K562 (cell line): ENCODE measurements around the gene VSTM2B. TPM values are rescaled to one million over a fixed set of nuclear protein-coding genes. Genes with fewer than 3 reads are reported as not detected.

ENCODE experiments used
- ATAC-seq: fragments of 200-7000 bp; cut with Tn5 transposase; 3 replicates; pipeline ENCODE4 v1.9.1; 2020; ENCODE audit warnings: moderate library complexity
- BruUV-seq: library from RNA; stranded (reverse); fragments of 400-500 nt; replicated peaks from 2 replicates; lab custom pipeline; 2021; lab: Mats Ljungman, UMichigan
- CTCF ChIA-PET: fragments of 300-600 bp; formaldehyde crosslinking; extraction: SDS; loops from one replicate; lab custom pipeline; 2021; ENCODE audit warnings: low intra/inter-chr PET ratio; lab: Yijun Ruan, JAX
- POLR2A ChIA-PET: fragments of 300-600, 350-650 bp; sonication (Branson Sonifier 250); formaldehyde crosslinking; extraction: SDS; loops from one replicate; lab custom pipeline; 2021; ENCODE audit warnings: antibody characterized with exemption, inconsistent platforms; lab: Yijun Ruan, JAX
- DNase-seq, 4 experiments: peaks; one replicate each; pipeline versions ENCODE4 v3.0.0 to v3.0.0-alpha.2; 2011 to 2018; ENCODE audit warnings: low spot score in 3 of 4, mixed read lengths in 3 of 4; ENCODE audit errors: extremely low read depth in 1 of 4
- FAIRE-seq: peaks from 2 replicates; lab custom pipeline; 2011; peaks lifted over from hg19 to GRCh38; lab: Jason Lieb, UNC
- H2AFZ ChIP-seq: 2 replicates; pipeline ENCODE4 v1.6.0; 2011; ENCODE audit warnings: low read depth, low read length, control low read depth, inconsistent platforms
- H3K27ac ChIP-seq: fragments of 200-600 bp; 3 replicates; pipeline ENCODE4 v1.8.0; 2011; ENCODE audit warnings: low read depth, mild to moderate bottlenecking, control low read depth, inconsistent platforms, low read length, moderate library complexity, mixed read lengths; ENCODE audit errors: extremely low read depth
- H3K27me3 ChIP-seq, 2 experiments: fragments of 300-600 bp in 1 of 2; 2 replicates in 1 of 2; 3 replicates in 1 of 2; pipeline versions ENCODE4 v1.6.0 to v1.8.0; 2011; ENCODE audit warnings: inconsistent platforms in 2 of 2, low read length in 2 of 2, mild to moderate bottlenecking in 1 of 2, mixed read lengths in 1 of 2, moderate library complexity in 1 of 2; ENCODE audit not compliant: control insufficient read depth in 2 of 2, insufficient read depth in 2 of 2
- H3K36me3 ChIP-seq: fragments of 300-600 bp; 3 replicates; pipeline ENCODE4 v1.8.0; 2011; ENCODE audit warnings: mild to moderate bottlenecking, low read length, inconsistent platforms; ENCODE audit not compliant: control insufficient read depth, insufficient read depth
- H3K4me1 ChIP-seq, 2 experiments: fragments of 200-600 bp in 1 of 2; replicated peaks in 1 of 2; 2 replicates in 1 of 2; 3 replicates in 1 of 2; pipeline versions ENCODE4 v1.5.1 to v1.8.0; 2011; ENCODE audit warnings: inconsistent platforms in 2 of 2, low read length in 2 of 2, mild to moderate bottlenecking in 1 of 2, mixed read lengths in 1 of 2, moderate library complexity in 1 of 2; ENCODE audit not compliant: control insufficient read depth in 2 of 2, insufficient read depth in 2 of 2
- H3K4me2 ChIP-seq: 2 replicates; pipeline ENCODE4 v1.6.1; 2011; ENCODE audit warnings: low read length, control low read depth, inconsistent platforms, mixed read lengths; ENCODE audit not compliant: insufficient read depth
- H3K4me3 ChIP-seq: fragments of 200-600 bp; sonication (generic), shearing (Covaris generic); 2 replicates; pipeline ENCODE4 v1.5.1; 2016; ENCODE audit warnings: control low read depth, inconsistent platforms
- H3K79me2 ChIP-seq: fragments of 200-600 bp; 3 replicates; pipeline ENCODE4 v1.8.0; 2011; ENCODE audit warnings: low read length, inconsistent platforms; ENCODE audit not compliant: control insufficient read depth, insufficient read depth
- H3K9ac ChIP-seq, 2 experiments: 2 replicates each; pipeline versions ENCODE4 v1.6.0 to v1.6.1; 2011; ENCODE audit warnings: low read depth in 2 of 2, low read length in 2 of 2, control low read depth in 1 of 2, inconsistent platforms in 1 of 2, mild to moderate bottlenecking in 1 of 2, mixed read lengths in 1 of 2; ENCODE audit not compliant: insufficient read depth in 1 of 2
- H3K9me1 ChIP-seq: one replicate; pipeline ENCODE4 v1.6.0; 2011; ENCODE audit warnings: inconsistent platforms, mild to moderate bottlenecking, low read length, moderate library complexity; ENCODE audit not compliant: control insufficient read depth, insufficient read depth
- H3K9me3 ChIP-seq: replicated peaks from 2 replicates; pipeline ENCODE4 v1.5.1; 2011; ENCODE audit warnings: low read depth, low read length, inconsistent platforms; ENCODE audit not compliant: control insufficient read depth, insufficient read depth
- H4K20me1 ChIP-seq: replicated peaks from 2 replicates; pipeline ENCODE4 v1.6.1; 2011; ENCODE audit warnings: low read length, inconsistent platforms, mixed read lengths; ENCODE audit not compliant: control insufficient read depth, insufficient read depth
- CBX8 ChIP-seq: fragments of 200-600 bp; sonication (generic); IDR thresholded peaks from 2 replicates; pipeline ENCODE4 v1.6.1; 2012; ENCODE audit warnings: borderline replicate concordance, mixed run types, low read depth, mild to moderate bottlenecking, moderate library complexity, mixed read lengths, low read length, control low read depth, inconsistent platforms; ENCODE audit not compliant: poor library complexity, severe bottlenecking; ENCODE audit errors: extremely low read depth
- COPS2 ChIP-seq: fragments of 450-650 bp; conservative IDR thresholded peaks from 2 replicates; pipeline ENCODE4 v1.6.1; 2016; ENCODE audit warnings: mild to moderate bottlenecking, moderate library complexity
- CREB1 ChIP-seq, 2 experiments: sonication (generic) in 1 of 2; formaldehyde crosslinking in 1 of 2; IDR thresholded peaks; 2 replicates each; pipeline versions ENCODE4 v1.6.1 to v1.8.0; 2012 to 2022; ENCODE audit warnings: inconsistent platforms in 1 of 2, mild to moderate bottlenecking in 1 of 2, missing genetic modification reagents in 1 of 2, moderate library complexity in 1 of 2
- ELF1 ChIP-seq: fragments of 200-800 bp; sonication (Bioruptor generic); IDR thresholded peaks from 2 replicates; pipeline ENCODE4 v1.6.1; 2016; ENCODE audit warnings: missing genetic modification characterization, missing compliant biosample characterization
- MTA2 ChIP-seq: fragments of 450-650 bp; IDR thresholded peaks from 2 replicates; pipeline ENCODE4 v1.6.1; 2016; ENCODE audit warnings: low read depth
- MYBL2 ChIP-seq, 2 experiments: fragments of 450-650 bp in 1 of 2; sonication (generic) in 1 of 2; formaldehyde crosslinking in 1 of 2; IDR thresholded peaks; 2 replicates each; pipeline versions ENCODE4 v1.6.1 to v1.8.1; 2017 to 2022; ENCODE audit warnings: borderline replicate concordance in 1 of 2, inconsistent platforms in 1 of 2, low read depth in 1 of 2, mild to moderate bottlenecking in 1 of 2, missing genetic modification reagents in 1 of 2, moderate library complexity in 1 of 2
- PHTF2 ChIP-seq: fragments of 250-450 bp; sonication (Bioruptor Pico); IDR thresholded peaks from 2 replicates; pipeline ENCODE4 v1.5.0; 2021; ENCODE audit warnings: mild to moderate bottlenecking
- PTRF ChIP-seq: fragments of 450-650 bp; IDR thresholded peaks from 2 replicates; pipeline ENCODE4 v1.6.1; 2016; ENCODE audit warnings: mild to moderate bottlenecking, missing genetic modification characterization, missing compliant biosample characterization
- RAD21 ChIP-seq, 2 experiments: fragments of 250-450 bp in 1 of 2; fragments of 450-650 bp in 1 of 2; sonication (Bioruptor Pico) in 1 of 2; formaldehyde crosslinking in 1 of 2; IDR thresholded peaks in 1 of 2; conservative IDR thresholded peaks in 1 of 2; 2 replicates each; pipeline versions ENCODE4 v1.4.0 to v1.8.0; 2020 to 2022; ENCODE audit warnings: mild to moderate bottlenecking in 2 of 2, moderate library complexity in 1 of 2
- SAFB2 ChIP-seq: fragments of 200-400 bp; formaldehyde crosslinking; IDR thresholded peaks from 2 replicates; pipeline ENCODE4 v1.6.1; 2018; ENCODE audit warnings: borderline replicate concordance, low read length, low read depth, moderate library complexity; ENCODE audit not compliant: severe bottlenecking
- U2AF1 ChIP-seq: fragments of 200-400 bp; formaldehyde crosslinking; optimal IDR thresholded peaks from 2 replicates; pipeline ENCODE3; 2017; ENCODE audit warnings: mild to moderate bottlenecking, low read depth, low read length, moderate library complexity
- ZKSCAN3 ChIP-seq: fragments of 250-450 bp; sonication (Bioruptor Pico); IDR thresholded peaks from 2 replicates; pipeline ENCODE4 v1.4.0; 2020
- WGBS: fragments of 100-300 bp; shearing (Covaris generic); methylation state at CpG from one replicate; pipeline ENCODE4 v1.1.6; 2016; ENCODE audit warnings: low coverage, mixed read lengths; ENCODE audit not compliant: insufficient coverage; ENCODE audit errors: missing lambda C conversion rate; 5-methylcytosine and 5-hydroxymethylcytosine counted together
- in situ Hi-C: fragments of 300-500 bp; cut with MboI; formaldehyde crosslinking; loops from 4 replicates; pipeline ENCODE4 v1.15.0; 2018; ENCODE audit warnings: inconsistent platforms, mixed read lengths
- intact Hi-C: fragments of 100-400 bp; cut with micrococcal nuclease; formaldehyde crosslinking; loops from 2 replicates; pipeline ENCODE4 v1.14.2; 2022
- polyA plus RNA-seq, 8 experiments: library from polyadenylated mRNA; depleted of rRNA in 4 of 8; stranded (reverse) in 5 of 8; unstranded in 3 of 8; fragments of >200 nt; fragmentation: Nextera tagmentation in 2 of 8; fragmentation: Illumina TruSeq in 1 of 8; extraction: Ambion mirVana in 2 of 8; extraction: Trizol in 1 of 8; gene quantifications; 2 replicates each; pipeline versions ENCODE4 v1.2.1 to v1.2.3, GENCODE V29; 2011 to 2014; ENCODE audit warnings: inconsistent platforms in 1 of 8, missing spikeins in 1 of 8
- total RNA-seq, 7 experiments: library from RNA; depleted of rRNA in 6 of 7; stranded (reverse); fragments of >200 nt in 6 of 7; fragmentation: Illumina TruSeq in 2 of 7; extraction: Trizol in 2 of 7; gene quantifications; 2 replicates each; pipeline versions ENCODE4 v1.2.1 to v1.2.3, GENCODE V29; 2011 to 2021; ENCODE audit warnings: low replicate concordance in 1 of 7
- TF ChIP-seq, protein P1 (sequence below): fragments of 450-650 bp; IDR thresholded peaks from 2 replicates; pipeline ENCODE4 v1.6.1; 2016; ENCODE audit warnings: antibody characterized with exemption

The VSTM2B gene
- total and polyA plus RNA-seq, 9 of the 15 experiments (the other 6 are each of a cell fraction or from before 2014, with no cell fraction given): not detected

DNA sequence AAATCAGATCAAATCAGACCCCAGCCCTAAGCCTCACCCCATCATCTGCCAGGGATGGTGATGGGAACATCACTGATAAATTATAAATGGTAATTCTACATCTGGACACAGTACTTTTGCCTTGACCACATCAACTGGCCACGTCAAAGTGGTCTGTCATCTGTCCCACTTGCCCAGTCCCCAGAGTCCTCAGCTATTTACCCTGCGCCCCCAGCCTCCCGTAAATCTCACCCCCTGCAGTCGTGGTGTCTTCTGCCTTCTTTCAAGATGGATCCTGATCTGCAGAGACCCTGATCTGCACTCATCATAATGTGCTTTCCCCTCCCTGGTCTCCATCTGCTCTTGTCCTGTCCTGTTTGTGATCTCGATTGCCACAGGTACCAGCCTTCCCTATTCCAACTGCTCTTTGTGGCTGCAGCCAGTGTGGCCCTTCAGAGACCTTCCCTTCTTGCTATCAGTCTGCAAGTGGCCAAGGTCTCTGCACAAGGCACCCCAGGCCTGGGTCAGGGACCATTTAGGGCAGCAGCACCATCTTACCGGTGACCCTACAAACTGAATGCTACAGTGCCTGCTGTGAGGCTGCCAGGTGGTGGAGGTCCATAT lies 53.6 kb downstream of the VSTM2B start:
- Histone ChIP-seq H3K27me3 (peaks cover 8 to 34% of the 10 kb centered on the region in 2 experiments; a peak in 4 of 5 replicates), H3K79me2 (no peaks in the 10 kb centered on the region), H3K4me1 (no peaks in the 10 kb centered on the region; a peak in 1 of 5 replicates), H2AFZ (no peak overlapping the region), H3K9ac (no peak overlapping the region), H4K20me1 (no peaks in the 10 kb centered on the region), H3K9me3 (no peaks in the 10 kb centered on the region), H3K4me3 (no peak overlapping the region), H3K36me3 (no peaks in the 10 kb centered on the region), H3K27ac (no peak overlapping the region), H3K9me1 (no peaks in the 10 kb centered on the region), H3K4me2 (no peak overlapping the region)
- TF ChIP-seq MYBL2 (IDR thresholded peaks at IDR 0.05; ENCODE audit: low read depth) (no peak), MYBL2 (CRISPR knock-in tag; IDR thresholded peaks at IDR 0.05; ENCODE audit: borderline replicate concordance) (no peak), COPS2 (no peak), U2AF1 (no peak), ELF1 (tag) (no peak), PHTF2 (no peak), MTA2 (no peak), CREB1 (IDR thresholded peaks at IDR 0.05) (no peak), CREB1 (CRISPR knock-in tag; IDR thresholded peaks at IDR 0.05) (no peak), SAFB2 (no peak), RAD21 (CRISPR knock-in tag; conservative IDR thresholded peaks at IDR 0.05 in 1 of 2, IDR thresholded peaks at IDR 0.05 in 1 of 2) (no peak), CBX8 (no peak), PTRF (tag) (no peak), ZKSCAN3 (CRISPR knock-in tag) (no peak)
- TF ChIP-seq, protein P1, sequence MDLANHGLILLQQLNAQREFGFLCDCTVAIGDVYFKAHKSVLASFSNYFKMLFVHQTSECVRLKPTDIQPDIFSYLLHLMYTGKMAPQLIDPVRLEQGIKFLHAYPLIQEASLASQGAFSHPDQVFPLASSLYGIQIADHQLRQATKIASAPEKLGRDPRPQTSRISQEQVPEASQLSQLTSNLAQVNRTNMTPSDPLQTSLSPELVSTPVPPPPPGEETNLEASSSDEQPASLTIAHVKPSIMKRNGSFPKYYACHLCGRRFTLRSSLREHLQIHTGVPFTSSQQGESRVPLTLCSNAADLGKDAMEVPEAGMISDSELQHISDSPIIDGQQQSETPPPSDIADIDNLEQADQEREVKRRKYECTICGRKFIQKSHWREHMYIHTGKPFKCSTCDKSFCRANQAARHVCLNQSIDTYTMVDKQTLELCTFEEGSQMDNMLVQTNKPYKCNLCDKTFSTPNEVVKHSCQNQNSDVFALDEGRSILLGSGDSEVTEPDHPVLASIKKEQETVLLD: no peak
- in situ Hi-C loops (loop anchor here (25.0 kb wide), 1 partner anchor 842 kb away; no protein-coding TSS in a partner anchor), intact Hi-C loops (no loop called here)
- BruUV-seq: no TSS peak
- ChIA-PET POLR2A (no interaction called here), CTCF (no interaction called here)
- FAIRE-seq: no peak
- no peak for DNase-seq
- 3% methylated on average over 5 of the region's 6 CpGs for WGBS
- no peak for ATAC-seq
